ENCODE results near the gene ADAMTSL2.

Gene ADAMTSL2

GRCh38 chr9:133514460-133515239 lies 19.9 kb upstream of the ADAMTSL2 start:
- Histone ChIP-seq H3K4me3 (ENCODE audit: low read length) (no peak overlapping the region), H3K4me1 (ENCODE audit: control insufficient read depth, low read depth, low read length) (peaks cover 5% of the 10 kb centered on the region)

GRCh38 chr9:133515240-133515610 lies 19.3 kb upstream of the ADAMTSL2 start:
- Histone ChIP-seq H3K9me3 (ENCODE audit: control insufficient read depth, low read depth, low read length) (no peaks in the 10 kb centered on the region), H3K9ac (ENCODE audit: low read length) (no peak overlapping the region), H3K4me1 (ENCODE audit: control insufficient read depth, low read depth, low read length) (no peaks in the 10 kb centered on the region), H3K36me3 (ENCODE audit: control insufficient read depth, low read depth, low read length) (no peaks in the 10 kb centered on the region), H3K27me3 (ENCODE audit: control insufficient read depth, insufficient read depth, low read length) (no peaks in the 10 kb centered on the region), H3K27ac (ENCODE audit: low read length) (no peak overlapping the region), H3K4me3 (ENCODE audit: low read length) (no peak overlapping the region)

More at GRCh38 chr9:133514460-133515239, 19.9 kb upstream of the ADAMTSL2 start:
- no peaks in the 10 kb centered on the region for H3K9me3 ChIP-seq (ENCODE audit: control insufficient read depth, low read depth, low read length)
- H3K9ac ChIP-seq (ENCODE audit: low read length), result no peak overlapping the region
- no peaks in the 10 kb centered on the region for H3K27me3 ChIP-seq (ENCODE audit: control insufficient read depth, insufficient read depth, low read length)
- no peaks in the 10 kb centered on the region for H3K36me3 ChIP-seq (ENCODE audit: control insufficient read depth, low read depth, low read length)
- H3K27ac ChIP-seq (ENCODE audit: low read length), result no peak overlapping the region

GRCh38 chr9:133515615-133516255 lies 18.8 kb upstream of the ADAMTSL2 start:
- Histone ChIP-seq H3K4me3 (ENCODE audit: low read length) (no peak overlapping the region), H3K9me3 (ENCODE audit: control insufficient read depth, low read depth, low read length) (no peaks in the 10 kb centered on the region), H3K9ac (ENCODE audit: low read length) (no peak overlapping the region), H3K27ac (ENCODE audit: low read length) (no peak overlapping the region), H3K4me1 (ENCODE audit: control insufficient read depth, low read depth, low read length) (no peaks in the 10 kb centered on the region), H3K27me3 (ENCODE audit: control insufficient read depth, insufficient read depth, low read length) (no peaks in the 10 kb centered on the region), H3K36me3 (ENCODE audit: control insufficient read depth, low read depth, low read length) (no peaks in the 10 kb centered on the region)

GRCh38 chr9:133516256-133516960 lies 18.1 kb upstream of the ADAMTSL2 start:
- no peak overlapping the region for H3K9ac ChIP-seq (ENCODE audit: low read length)
- no peak overlapping the region for H3K27ac ChIP-seq (ENCODE audit: low read length)
- H3K4me3 ChIP-seq (ENCODE audit: low read length), result no peak overlapping the region
- H3K4me1 ChIP-seq (ENCODE audit: control insufficient read depth, low read depth, low read length), result no peaks in the 10 kb centered on the region
- no peaks in the 10 kb centered on the region for H3K36me3 ChIP-seq (ENCODE audit: control insufficient read depth, low read depth, low read length)
- H3K27me3 ChIP-seq (ENCODE audit: control insufficient read depth, insufficient read depth, low read length), result no peaks in the 10 kb centered on the region
- H3K9me3 ChIP-seq (ENCODE audit: control insufficient read depth, low read depth, low read length), result no peaks in the 10 kb centered on the region

GRCh38 chr9:133516961-133517350 lies 17.5 kb upstream of the ADAMTSL2 start:
- Histone ChIP-seq H3K27me3 (ENCODE audit: control insufficient read depth, insufficient read depth, low read length) (no peaks in the 10 kb centered on the region), H3K4me3 (ENCODE audit: low read length) (no peak overlapping the region), H3K36me3 (ENCODE audit: control insufficient read depth, low read depth, low read length) (no peaks in the 10 kb centered on the region), H3K9ac (ENCODE audit: low read length) (no peak overlapping the region), H3K9me3 (ENCODE audit: control insufficient read depth, low read depth, low read length) (no peaks in the 10 kb centered on the region), H3K4me1 (ENCODE audit: control insufficient read depth, low read depth, low read length) (no peaks in the 10 kb centered on the region), H3K27ac (ENCODE audit: low read length) (no peak overlapping the region)

- Histone ChIP-seq H3K27ac (ENCODE audit: low read length) (no peak overlapping the region), H3K9ac (ENCODE audit: low read length) (no peak overlapping the region), H3K4me1 (ENCODE audit: control insufficient read depth, low read depth, low read length) (no peaks in the 10 kb centered on the region), H3K27me3 (ENCODE audit: control insufficient read depth, insufficient read depth, low read length) (no peaks in the 10 kb centered on the region), H3K36me3 (ENCODE audit: control insufficient read depth, low read depth, low read length) (no peaks in the 10 kb centered on the region), H3K4me3 (ENCODE audit: low read length) (no peak overlapping the region), H3K9me3 (ENCODE audit: control insufficient read depth, low read depth, low read length) (no peaks in the 10 kb centered on the region)
Observed at GRCh38 chr9:133517711-133518110, 16.8 kb upstream of the ADAMTSL2 start.

- Histone ChIP-seq H3K9me3 (ENCODE audit: control insufficient read depth, low read depth, low read length) (no peaks in the 10 kb centered on the region), H3K4me3 (ENCODE audit: low read length) (no peak overlapping the region), H3K4me1 (ENCODE audit: control insufficient read depth, low read depth, low read length) (no peaks in the 10 kb centered on the region), H3K27ac (ENCODE audit: low read length) (no peak overlapping the region), H3K27me3 (ENCODE audit: control insufficient read depth, insufficient read depth, low read length) (no peaks in the 10 kb centered on the region), H3K36me3 (ENCODE audit: control insufficient read depth, low read depth, low read length) (no peaks in the 10 kb centered on the region), H3K9ac (ENCODE audit: low read length) (no peak overlapping the region)
Observed at GRCh38 chr9:133518200-133518599, 16.3 kb upstream of the ADAMTSL2 start.

- H3K9ac ChIP-seq (ENCODE audit: low read length), result no peak overlapping the region
- no peaks in the 10 kb centered on the region for H3K27me3 ChIP-seq (ENCODE audit: control insufficient read depth, insufficient read depth, low read length)
- H3K4me1 ChIP-seq (ENCODE audit: control insufficient read depth, low read depth, low read length), result no peaks in the 10 kb centered on the region
- H3K4me3 ChIP-seq (ENCODE audit: low read length), result no peak overlapping the region
- H3K27ac ChIP-seq (ENCODE audit: low read length), result no peak overlapping the region
- H3K36me3 ChIP-seq (ENCODE audit: control insufficient read depth, low read depth, low read length), result no peaks in the 10 kb centered on the region
- H3K9me3 ChIP-seq (ENCODE audit: control insufficient read depth, low read depth, low read length), result no peaks in the 10 kb centered on the region
Observed at GRCh38 chr9:133518706-133519449, 15.6 kb upstream of the ADAMTSL2 start.

GRCh38 chr9:133519693-133520092 lies 14.8 kb upstream of the ADAMTSL2 start:
- Histone ChIP-seq H3K4me3 (ENCODE audit: low read length) (no peak overlapping the region), H3K4me1 (ENCODE audit: control insufficient read depth, low read depth, low read length) (no peaks in the 10 kb centered on the region), H3K36me3 (ENCODE audit: control insufficient read depth, low read depth, low read length) (no peaks in the 10 kb centered on the region), H3K27ac (ENCODE audit: low read length) (no peak overlapping the region), H3K9ac (ENCODE audit: low read length) (no peak overlapping the region), H3K27me3 (ENCODE audit: control insufficient read depth, insufficient read depth, low read length) (no peaks in the 10 kb centered on the region), H3K9me3 (ENCODE audit: control insufficient read depth, low read depth, low read length) (no peaks in the 10 kb centered on the region)

- Histone ChIP-seq H3K27me3 (ENCODE audit: control insufficient read depth, insufficient read depth, low read length) (no peaks in the 10 kb centered on the region), H3K9ac (ENCODE audit: low read length) (no peak overlapping the region), H3K27ac (ENCODE audit: low read length) (no peak overlapping the region), H3K4me1 (ENCODE audit: control insufficient read depth, low read depth, low read length) (no peaks in the 10 kb centered on the region), H3K4me3 (ENCODE audit: low read length) (no peak overlapping the region), H3K9me3 (ENCODE audit: control insufficient read depth, low read depth, low read length) (no peaks in the 10 kb centered on the region), H3K36me3 (ENCODE audit: control insufficient read depth, low read depth, low read length) (no peaks in the 10 kb centered on the region)
Observed at GRCh38 chr9:133520121-133520835, 14.2 kb upstream of the ADAMTSL2 start.
